OCI-LY7 (cell line): ENCODE results near the gene STX18. TPM values are rescaled to one million over a fixed set of nuclear protein-coding genes. Genes with fewer than 3 reads are reported as not detected.

Source experiments
- BruUV-seq: library from RNA; stranded (reverse); fragments of 400-500 nt; replicated peaks from 2 replicates; lab custom pipeline; 2021; lab: Mats Ljungman, UMichigan
- CTCF ChIA-PET: fragments of 300-600 bp; sonication (Branson Sonifier 250); formaldehyde crosslinking; loops from one replicate; lab custom pipeline; 2022; ENCODE audit warnings: antibody characterized with exemption; ENCODE audit not compliant: unreplicated experiment; lab: Charles Lee
- POLR2A ChIA-PET: fragments of 300-600 bp; sonication (Branson Sonifier 250); formaldehyde crosslinking; loops from one replicate; lab custom pipeline; 2022; ENCODE audit warnings: antibody characterized with exemption; lab: Charles Lee
- DNase-seq: peaks from one replicate; pipeline ENCODE4 v3.0.0-alpha.2; 2015; ENCODE audit warnings: low spot score
- H2AFZ ChIP-seq: fragments of 200-600 bp; sonication (generic), shearing (Covaris generic); 2 replicates; pipeline ENCODE4 v1.6.1; 2014; ENCODE audit warnings: mild to moderate bottlenecking, antibody characterized with exemption, low read length, moderate library complexity
- H3K27ac ChIP-seq: fragments of 200-600 bp; sonication (generic); 2 replicates; pipeline ENCODE4 v1.5.1; 2014; ENCODE audit warnings: mixed run types, low read depth, mild to moderate bottlenecking, moderate library complexity, low read length, inconsistent platforms; ENCODE audit not compliant: poor library complexity, severe bottlenecking
- H3K36me3 ChIP-seq: fragments of 200-600 bp; sonication (generic); 2 replicates; pipeline ENCODE4 v1.6.1; 2014; ENCODE audit warnings: mild to moderate bottlenecking, antibody characterized with exemption, low read length, moderate library complexity, mixed read lengths; ENCODE audit not compliant: insufficient read depth
- H3K4me1 ChIP-seq: fragments of 200-600 bp; sonication (generic); 2 replicates; pipeline ENCODE4 v1.5.1; 2014; ENCODE audit warnings: mild to moderate bottlenecking, low read length; ENCODE audit not compliant: insufficient read depth, poor library complexity, severe bottlenecking
- H3K4me2 ChIP-seq: fragments of 200-600 bp; sonication (generic); 2 replicates; pipeline ENCODE4 v1.6.1; 2014; ENCODE audit warnings: mild to moderate bottlenecking, low read length
- H3K4me3 ChIP-seq: fragments of 200-600 bp; sonication (generic); 2 replicates; pipeline ENCODE4 v1.5.1; 2014; ENCODE audit warnings: mild to moderate bottlenecking, low read depth, low read length; ENCODE audit not compliant: poor library complexity, severe bottlenecking
- H3K79me2 ChIP-seq: fragments of 200-600 bp; sonication (generic); 2 replicates; pipeline ENCODE4 v1.6.1; 2016; ENCODE audit warnings: low read depth, mild to moderate bottlenecking, low read length, moderate library complexity, mixed read lengths; ENCODE audit not compliant: insufficient read depth
- H3K9me2 ChIP-seq: fragments of 200-600 bp; sonication (generic); 2 replicates; pipeline ENCODE4 v1.6.1; 2016; ENCODE audit warnings: mild to moderate bottlenecking, low read length, mixed read lengths; ENCODE audit not compliant: insufficient read depth
- H3K9me3 ChIP-seq: fragments of 200-600 bp; sonication (generic); 2 replicates; pipeline ENCODE4 v1.6.1; 2014; ENCODE audit warnings: mild to moderate bottlenecking, mixed run types, low read length, mixed read lengths
- H4K20me1 ChIP-seq: fragments of 200-600 bp; sonication (generic); 2 replicates; pipeline ENCODE4 v1.6.1; 2014; ENCODE audit warnings: mild to moderate bottlenecking, antibody characterized with exemption, low read length, moderate library complexity, mixed read lengths; ENCODE audit not compliant: insufficient read depth
- EZH2phosphoT487 ChIP-seq: fragments of 200-600 bp; sonication (generic); IDR thresholded peaks from 2 replicates; pipeline ENCODE4 v1.6.1; 2018; ENCODE audit warnings: low read depth, borderline replicate concordance, mild to moderate bottlenecking, mixed run types, antibody characterized with exemption, low read length, moderate library complexity, mixed read lengths
- intact Hi-C: fragments of 100-400 bp; cut with micrococcal nuclease; formaldehyde crosslinking; loops from one replicate; pipeline ENCODE4 v1.10.0; 2022; ENCODE audit not compliant: unreplicated experiment
- total RNA-seq, 2 experiments: library from RNA; depleted of rRNA in 1 of 2; stranded (reverse); fragments of >200 nt in 1 of 2; shearing (Covaris generic) in 1 of 2; gene quantifications; 2 replicates each; pipeline ENCODE4 v1.2.3, GENCODE V29; 2014 to 2022
- TF ChIP-seq, protein P1 (sequence below): fragments of 200-600 bp; sonication (generic); conservative IDR thresholded peaks from 2 replicates; pipeline ENCODE4 v1.5.1; 2014; ENCODE audit warnings: mild to moderate bottlenecking, antibody characterized with exemption, low read length, moderate library complexity, mixed read lengths

STX18 gene
- total RNA-seq, 2 experiments from 2014 or later, result 30.6 to 35.2 TPM

GRCh38 chr4:4395849-4396627, 145.8 kb downstream of the STX18 start:
- BruUV-seq, result no TSS peak
- H3K36me3 ChIP-seq, result peaks cover 49% of the 10 kb centered on the region
- no peak overlapping the region for H3K4me3 ChIP-seq
- CTCF ChIA-PET, result interaction anchor here (0.6 to 0.7 kb wide), 2 partner anchors 53 to 535 kb away, joined by 3 to 4 read pairs; no protein-coding TSS in a partner anchor
- peak; percentile 54 for DNase-seq
- H3K9me3 ChIP-seq, result no peaks in the 10 kb centered on the region
- H2AFZ ChIP-seq, result peak overlapping the region; percentile 72; the same call in 1 of the 2 replicates
- TF ChIP-seq, protein P1, sequence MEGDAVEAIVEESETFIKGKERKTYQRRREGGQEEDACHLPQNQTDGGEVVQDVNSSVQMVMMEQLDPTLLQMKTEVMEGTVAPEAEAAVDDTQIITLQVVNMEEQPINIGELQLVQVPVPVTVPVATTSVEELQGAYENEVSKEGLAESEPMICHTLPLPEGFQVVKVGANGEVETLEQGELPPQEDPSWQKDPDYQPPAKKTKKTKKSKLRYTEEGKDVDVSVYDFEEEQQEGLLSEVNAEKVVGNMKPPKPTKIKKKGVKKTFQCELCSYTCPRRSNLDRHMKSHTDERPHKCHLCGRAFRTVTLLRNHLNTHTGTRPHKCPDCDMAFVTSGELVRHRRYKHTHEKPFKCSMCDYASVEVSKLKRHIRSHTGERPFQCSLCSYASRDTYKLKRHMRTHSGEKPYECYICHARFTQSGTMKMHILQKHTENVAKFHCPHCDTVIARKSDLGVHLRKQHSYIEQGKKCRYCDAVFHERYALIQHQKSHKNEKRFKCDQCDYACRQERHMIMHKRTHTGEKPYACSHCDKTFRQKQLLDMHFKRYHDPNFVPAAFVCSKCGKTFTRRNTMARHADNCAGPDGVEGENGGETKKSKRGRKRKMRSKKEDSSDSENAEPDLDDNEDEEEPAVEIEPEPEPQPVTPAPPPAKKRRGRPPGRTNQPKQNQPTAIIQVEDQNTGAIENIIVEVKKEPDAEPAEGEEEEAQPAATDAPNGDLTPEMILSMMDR, result no peak; the same call in 1 of the 2 replicates
- no peak for TF ChIP-seq EZH2phosphoT487
- H3K4me2 ChIP-seq, result peak overlapping the region; percentile 46
- no peaks in the 10 kb centered on the region for H3K79me2 ChIP-seq
- POLR2A ChIA-PET, result interaction anchor here (0.8 to 1.5 kb wide), 2 partner anchors 8 to 13 kb away, joined by 3 read pairs; no protein-coding TSS in a partner anchor
- intact Hi-C loops, result no loop called here
- no peaks in the 10 kb centered on the region for H4K20me1 ChIP-seq
- H3K4me1 ChIP-seq, result peaks cover 17% of the 10 kb centered on the region
- H3K9me2 ChIP-seq, result no peaks in the 10 kb centered on the region
- H3K27ac ChIP-seq, result no peak overlapping the region

DNA sequence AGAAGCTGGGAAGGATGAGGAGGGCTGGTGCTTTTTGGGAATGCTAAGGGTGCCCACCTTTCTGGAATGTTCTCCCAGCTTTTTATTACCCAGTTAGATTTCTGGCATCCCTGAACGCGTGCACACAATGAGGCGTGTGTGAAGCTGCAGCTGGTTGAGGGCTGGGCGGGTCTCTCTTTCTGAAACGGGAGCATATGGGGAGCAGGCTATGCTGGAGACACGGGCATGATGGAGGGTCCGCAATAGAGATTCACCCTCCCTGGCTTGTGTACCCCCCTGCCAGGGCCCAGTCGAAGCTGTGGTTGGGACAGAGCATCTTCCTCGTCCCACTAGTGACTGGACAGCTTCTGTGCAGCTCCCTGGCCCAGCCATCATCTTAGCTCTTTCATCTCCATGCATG, 146.5 kb downstream of the STX18 start:
- no peak for DNase-seq
- no peak overlapping the region for H3K4me3 ChIP-seq
- H3K36me3 ChIP-seq, result peaks cover 42% of the 10 kb centered on the region
- peaks cover 17% of the 10 kb centered on the region for H3K4me1 ChIP-seq
- H4K20me1 ChIP-seq, result no peaks in the 10 kb centered on the region
- H2AFZ ChIP-seq, result no peak overlapping the region; the same call in 1 of the 2 replicates
- TF ChIP-seq, protein P1, result no peak
- TF ChIP-seq EZH2phosphoT487, result no peak
- ChIA-PET CTCF (no interaction called here), POLR2A (interaction anchor here (0.5 to 1.5 kb wide), 4 partner anchors 8 to 17 kb away, joined by 3 read pairs; no protein-coding TSS in a partner anchor)
- no peaks in the 10 kb centered on the region for H3K9me3 ChIP-seq
- H3K4me2 ChIP-seq, result no peak overlapping the region
- intact Hi-C loops, result no loop called here
- H3K27ac ChIP-seq, result no peak overlapping the region
- H3K79me2 ChIP-seq, result no peaks in the 10 kb centered on the region
- BruUV-seq, result no TSS peak
- H3K9me2 ChIP-seq, result no peaks in the 10 kb centered on the region

GRCh38 chr4:4394644-4395043, 147.2 kb downstream of the STX18 start:
- Histone ChIP-seq H3K79me2 (no peaks in the 10 kb centered on the region), H3K36me3 (peaks cover 35% of the 10 kb centered on the region), H3K4me3 (no peak overlapping the region), H2AFZ (no peak overlapping the region), H3K4me1 (peaks cover 17% of the 10 kb centered on the region), H4K20me1 (no peaks in the 10 kb centered on the region), H3K9me2 (no peaks in the 10 kb centered on the region), H3K9me3 (no peaks in the 10 kb centered on the region), H3K27ac (no peak overlapping the region), H3K4me2 (no peak overlapping the region)
- no peak for DNase-seq
- no TSS peak for BruUV-seq
- POLR2A ChIA-PET, result interaction anchor here (0.5 to 0.6 kb wide), 2 partner anchors 16 to 53 kb away, joined by 3 read pairs; no protein-coding TSS in a partner anchor
- CTCF ChIA-PET, result no interaction called here
- intact Hi-C loops, result no loop called here
- TF ChIP-seq, protein P1, result no peak
